SU-DHL-6 (cell line): ENCODE data around the gene KRTAP22-1.

Experiments used
- H2AFZ ChIP-seq: fragments of 200-600 bp; sonication (generic); 2 replicates; pipeline ENCODE4 v1.6.1; 2014; ENCODE audit warnings: low read depth, mild to moderate bottlenecking, moderate library complexity, mixed read lengths, antibody characterized with exemption, low read length; ENCODE audit not compliant: severe bottlenecking
- H3F3A ChIP-seq: fragments of 200-600 bp; shearing (Covaris generic); 2 replicates; pipeline ENCODE4 v1.6.0; 2016; ENCODE audit warnings: antibody characterized with exemption, mild to moderate bottlenecking; ENCODE audit not compliant: insufficient read depth
- H3K27ac ChIP-seq: fragments of 200-600 bp; sonication (generic); 2 replicates; pipeline ENCODE4 v1.5.1; 2016; ENCODE audit warnings: low read depth, mild to moderate bottlenecking, low read length, moderate library complexity, mixed read lengths
- H3K27me3 ChIP-seq: fragments of 200-600 bp; sonication (generic), shearing (Covaris generic); 2 replicates; pipeline ENCODE4 v1.6.0; 2014; ENCODE audit warnings: mild to moderate bottlenecking, low read length
- H3K36me3 ChIP-seq: fragments of 200-600 bp; sonication (generic); 2 replicates; pipeline ENCODE4 v1.6.1; 2014; ENCODE audit warnings: mild to moderate bottlenecking, low read length, mixed read lengths
- H3K4me2 ChIP-seq: fragments of 300-600, 200-600 bp; shearing (Covaris generic), sonication (generic); 2 replicates; pipeline ENCODE4 v1.6.0; 2014; ENCODE audit warnings: low read length, low read depth, mild to moderate bottlenecking; ENCODE audit not compliant: poor library complexity, severe bottlenecking
- H3K4me3 ChIP-seq: fragments of 200-600 bp; sonication (generic); 2 replicates; pipeline ENCODE4 v1.5.1; 2014; ENCODE audit warnings: antibody characterized with exemption, low read length, mild to moderate bottlenecking, mixed read lengths; ENCODE audit not compliant: insufficient read depth, poor library complexity, severe bottlenecking
- H3K79me2 ChIP-seq: fragments of 200-600 bp; sonication (generic); 2 replicates; pipeline ENCODE4 v1.6.1; 2014; ENCODE audit warnings: mild to moderate bottlenecking, low read length, moderate library complexity; ENCODE audit not compliant: insufficient read depth
- H3K9ac ChIP-seq: fragments of 200-600 bp; sonication (generic); 2 replicates; pipeline ENCODE4 v1.7.0; 2014; ENCODE audit warnings: mild to moderate bottlenecking, low read length
- H3K9me2 ChIP-seq: fragments of 200-600 bp; sonication (generic); replicated peaks from 2 replicates; pipeline ENCODE4 v1.6.1; 2014; ENCODE audit warnings: low read length; ENCODE audit not compliant: insufficient read depth
- H3K9me3 ChIP-seq: fragments of 200-600 bp; sonication (generic); 2 replicates; pipeline ENCODE4 v1.6.1; 2014; ENCODE audit warnings: low read length, mixed read lengths; ENCODE audit not compliant: insufficient read depth
- H4K20me1 ChIP-seq: fragments of 200-600 bp; sonication (generic); 2 replicates; pipeline ENCODE4 v1.6.1; 2014; ENCODE audit warnings: low read depth, mild to moderate bottlenecking, antibody characterized with exemption, low read length, moderate library complexity, mixed read lengths
- EZH2phosphoT487 ChIP-seq: fragments of 200-600 bp; sonication (generic), shearing (Covaris generic); conservative IDR thresholded peaks from 2 replicates; pipeline ENCODE4 v1.6.1; 2018; ENCODE audit warnings: mild to moderate bottlenecking, antibody characterized with exemption, low read length, moderate library complexity, mixed read lengths
- TF ChIP-seq, protein P1 (sequence below): fragments of 200-600 bp; sonication (generic); IDR thresholded peaks from one replicate; pipeline ENCODE4 v1.5.1; 2017; ENCODE audit warnings: antibody characterized with exemption, mild to moderate bottlenecking, low read length, moderate library complexity; ENCODE audit not compliant: insufficient read depth, poor library complexity, severe bottlenecking

KRTAP22-1 gene

DNA sequence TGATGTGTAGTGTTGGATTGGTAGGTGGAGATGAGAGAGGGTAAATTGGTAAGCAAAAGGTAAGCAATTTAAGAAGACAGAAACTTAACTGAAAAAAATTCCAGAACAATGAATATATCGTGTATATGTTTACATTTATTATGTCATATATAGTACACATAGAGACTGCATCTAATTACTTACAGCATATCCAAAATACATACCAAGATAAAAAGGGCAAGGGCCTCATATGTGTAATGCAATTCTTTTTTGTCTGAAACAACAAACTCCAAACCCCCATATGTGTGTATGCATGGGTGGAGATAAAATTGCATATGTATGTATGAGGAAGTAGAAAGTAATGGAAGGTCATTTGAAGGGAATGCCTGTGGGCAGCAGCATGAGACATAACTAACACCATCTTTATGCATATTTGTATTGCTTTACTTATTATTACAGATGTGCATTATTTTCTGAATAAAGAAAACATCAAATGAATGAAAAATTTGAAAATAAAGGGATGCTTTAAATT is 46.1 kb downstream of the KRTAP22-1 start:
- H3K4me3 ChIP-seq: no peak overlapping the region
- no peak for TF ChIP-seq EZH2phosphoT487
- TF ChIP-seq, protein P1, sequence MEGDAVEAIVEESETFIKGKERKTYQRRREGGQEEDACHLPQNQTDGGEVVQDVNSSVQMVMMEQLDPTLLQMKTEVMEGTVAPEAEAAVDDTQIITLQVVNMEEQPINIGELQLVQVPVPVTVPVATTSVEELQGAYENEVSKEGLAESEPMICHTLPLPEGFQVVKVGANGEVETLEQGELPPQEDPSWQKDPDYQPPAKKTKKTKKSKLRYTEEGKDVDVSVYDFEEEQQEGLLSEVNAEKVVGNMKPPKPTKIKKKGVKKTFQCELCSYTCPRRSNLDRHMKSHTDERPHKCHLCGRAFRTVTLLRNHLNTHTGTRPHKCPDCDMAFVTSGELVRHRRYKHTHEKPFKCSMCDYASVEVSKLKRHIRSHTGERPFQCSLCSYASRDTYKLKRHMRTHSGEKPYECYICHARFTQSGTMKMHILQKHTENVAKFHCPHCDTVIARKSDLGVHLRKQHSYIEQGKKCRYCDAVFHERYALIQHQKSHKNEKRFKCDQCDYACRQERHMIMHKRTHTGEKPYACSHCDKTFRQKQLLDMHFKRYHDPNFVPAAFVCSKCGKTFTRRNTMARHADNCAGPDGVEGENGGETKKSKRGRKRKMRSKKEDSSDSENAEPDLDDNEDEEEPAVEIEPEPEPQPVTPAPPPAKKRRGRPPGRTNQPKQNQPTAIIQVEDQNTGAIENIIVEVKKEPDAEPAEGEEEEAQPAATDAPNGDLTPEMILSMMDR: no peak
- H3K9me2 ChIP-seq: no peaks in the 10 kb centered on the region
- no peaks in the 10 kb centered on the region for H3K36me3 ChIP-seq
- H4K20me1 ChIP-seq: no peaks in the 10 kb centered on the region
- no peaks in the 10 kb centered on the region for H3K27me3 ChIP-seq
- no peaks in the 10 kb centered on the region for H3K9me3 ChIP-seq
- no peak overlapping the region for H3K27ac ChIP-seq
- no peak overlapping the region for H3K9ac ChIP-seq
- no peaks in the 10 kb centered on the region for H3K79me2 ChIP-seq
- H3K4me2 ChIP-seq: no peak overlapping the region
- no peaks in the 10 kb centered on the region for H3F3A ChIP-seq
- no peak overlapping the region for H2AFZ ChIP-seq
